G401 (cell line): ENCODE measurements around the gene FIBCD1. TPM values are rescaled to one million over a fixed set of nuclear protein-coding genes. Genes with fewer than 3 reads are reported as not detected.

Source experiments
- DNase-seq: peaks from one replicate; pipeline ENCODE4 v3.0.0-alpha.2; 2015; ENCODE audit warnings: low spot score
- in situ Hi-C: cut with HindIII; loops from 2 replicates; pipeline ENCODE4 v1.10.0; 2016; ENCODE audit warnings: low sequenced_read_pairs, mixed read lengths
- total RNA-seq: library from RNA; depleted of rRNA; stranded (reverse); fragments of >200 nt; shearing (Covaris generic); gene quantifications from 2 replicates; pipeline ENCODE4 v1.2.3, GENCODE V29; 2014

FIBCD1 gene
- total RNA-seq, 1 experiment from 2014 or later: 2.4 TPM

- peak; percentile 22 for DNase-seq
- in situ Hi-C loops: no loop called here
Measured at GRCh38 chr9:130929571-130930038, 9.4 kb downstream of the FIBCD1 start.

GRCh38 chr9:130927995-130928900, 10.8 kb downstream of the FIBCD1 start:
- in situ Hi-C loops: no loop called here
- DNase-seq: no peak

GRCh38 chr9:130927338-130927737, 11.7 kb downstream of the FIBCD1 start:
- in situ Hi-C loops: no loop called here
- no peak for DNase-seq

- DNase-seq: no peak
- in situ Hi-C loops: no loop called here
Measured at GRCh38 chr9:130925050-130925678, 13.9 kb downstream of the FIBCD1 start.

- in situ Hi-C loops: no loop called here
- DNase-seq: no peak
Measured at GRCh38 chr9:130924448-130924788, 14.6 kb downstream of the FIBCD1 start.

GRCh38 chr9:130923611-130924447, 15.2 kb downstream of the FIBCD1 start:
- in situ Hi-C loops: no loop called here
- no peak for DNase-seq

- no peak for DNase-seq
- in situ Hi-C loops: no loop called here
Measured at GRCh38 chr9:130922893-130923610, 16.0 kb downstream of the FIBCD1 start.

- in situ Hi-C loops: no loop called here
- no peak for DNase-seq
Measured at GRCh38 chr9:130921989-130922892, 16.8 kb downstream of the FIBCD1 start.

GRCh38 chr9:130921300-130921988, 17.6 kb downstream of the FIBCD1 start:
- no peak for DNase-seq
- in situ Hi-C loops: no loop called here

- DNase-seq: no peak
- in situ Hi-C loops: no loop called here
Measured at GRCh38 chr9:130920762-130921299, 18.2 kb downstream of the FIBCD1 start.

GRCh38 chr9:130920233-130920632, 18.8 kb downstream of the FIBCD1 start:
- no peak for DNase-seq
- in situ Hi-C loops: no loop called here

- DNase-seq: no peak
- in situ Hi-C loops: no loop called here
Measured at GRCh38 chr9:130919559-130920145, 19.4 kb downstream of the FIBCD1 start.

- no peak for DNase-seq
- in situ Hi-C loops: no loop called here
Measured at GRCh38 chr9:130918826-130919558, 20.1 kb downstream of the FIBCD1 start.

- in situ Hi-C loops: no loop called here
- no peak for DNase-seq
Measured at GRCh38 chr9:130918101-130918825, 20.8 kb downstream of the FIBCD1 start.

- peak; percentile 20 for DNase-seq
- in situ Hi-C loops: no loop called here
Measured at GRCh38 chr9:130917168-130917960, 21.7 kb downstream of the FIBCD1 start.
